Hepatocyte (in vitro differentiated cells): ENCODE results near the gene SLC6A8.

Experiments
- EZH2 ChIP-seq: fragments of 200-600 bp; sonication (generic); IDR thresholded peaks from 2 replicates; pipeline ENCODE4 v1.6.1; 2016; ENCODE audit warnings: antibody characterized with exemption, mild to moderate bottlenecking, borderline replicate concordance
- EZH2phosphoT487 ChIP-seq: fragments of 200-600 bp; sonication (generic); IDR thresholded peaks from one replicate; pipeline ENCODE4 v1.6.1; 2018; ENCODE audit warnings: antibody characterized with exemption, mild to moderate bottlenecking, low read depth, moderate library complexity; ENCODE audit not compliant: unreplicated experiment, severe bottlenecking
- TF ChIP-seq, protein P1 (sequence below): fragments of 200-600 bp; sonication (generic); IDR thresholded peaks from 2 replicates; pipeline ENCODE4 v1.5.1; 2016; ENCODE audit warnings: antibody characterized with exemption, mild to moderate bottlenecking; ENCODE audit not compliant: poor library complexity

DNA sequence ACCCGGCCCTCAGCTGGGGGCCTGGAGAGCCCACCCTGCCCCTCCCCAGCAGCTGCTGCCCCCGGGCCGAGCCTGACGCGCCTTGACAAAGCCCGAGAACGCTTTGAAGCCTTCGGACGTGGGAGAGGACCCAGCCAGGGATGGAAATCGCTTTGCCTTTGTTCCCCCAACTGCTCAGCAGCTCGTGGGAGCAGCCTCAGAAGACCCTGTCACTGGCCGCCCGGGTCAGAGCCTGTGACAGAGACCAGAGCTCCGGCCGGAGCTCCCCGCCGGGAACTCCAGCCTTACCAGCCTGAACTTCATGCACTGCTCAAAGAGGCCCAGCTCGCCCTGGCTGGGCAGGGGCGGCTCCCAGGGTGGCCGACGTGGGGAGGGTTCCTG is 2.6 kb upstream of the SLC6A8 start:
- TF ChIP-seq, protein P1, sequence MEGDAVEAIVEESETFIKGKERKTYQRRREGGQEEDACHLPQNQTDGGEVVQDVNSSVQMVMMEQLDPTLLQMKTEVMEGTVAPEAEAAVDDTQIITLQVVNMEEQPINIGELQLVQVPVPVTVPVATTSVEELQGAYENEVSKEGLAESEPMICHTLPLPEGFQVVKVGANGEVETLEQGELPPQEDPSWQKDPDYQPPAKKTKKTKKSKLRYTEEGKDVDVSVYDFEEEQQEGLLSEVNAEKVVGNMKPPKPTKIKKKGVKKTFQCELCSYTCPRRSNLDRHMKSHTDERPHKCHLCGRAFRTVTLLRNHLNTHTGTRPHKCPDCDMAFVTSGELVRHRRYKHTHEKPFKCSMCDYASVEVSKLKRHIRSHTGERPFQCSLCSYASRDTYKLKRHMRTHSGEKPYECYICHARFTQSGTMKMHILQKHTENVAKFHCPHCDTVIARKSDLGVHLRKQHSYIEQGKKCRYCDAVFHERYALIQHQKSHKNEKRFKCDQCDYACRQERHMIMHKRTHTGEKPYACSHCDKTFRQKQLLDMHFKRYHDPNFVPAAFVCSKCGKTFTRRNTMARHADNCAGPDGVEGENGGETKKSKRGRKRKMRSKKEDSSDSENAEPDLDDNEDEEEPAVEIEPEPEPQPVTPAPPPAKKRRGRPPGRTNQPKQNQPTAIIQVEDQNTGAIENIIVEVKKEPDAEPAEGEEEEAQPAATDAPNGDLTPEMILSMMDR, result no peak
- no peak for TF ChIP-seq EZH2phosphoT487
- TF ChIP-seq EZH2, result no peak
